ENCODE measurements around the gene ANKHD1.

Gene ANKHD1

GRCh38 chr5:140544986-140545385, 143.4 kb downstream of the ANKHD1 start:
- DNase-seq = no peak

GRCh38 chr5:140545606-140546005, 144.0 kb downstream of the ANKHD1 start:
- DNase-seq = no peak

DNA sequence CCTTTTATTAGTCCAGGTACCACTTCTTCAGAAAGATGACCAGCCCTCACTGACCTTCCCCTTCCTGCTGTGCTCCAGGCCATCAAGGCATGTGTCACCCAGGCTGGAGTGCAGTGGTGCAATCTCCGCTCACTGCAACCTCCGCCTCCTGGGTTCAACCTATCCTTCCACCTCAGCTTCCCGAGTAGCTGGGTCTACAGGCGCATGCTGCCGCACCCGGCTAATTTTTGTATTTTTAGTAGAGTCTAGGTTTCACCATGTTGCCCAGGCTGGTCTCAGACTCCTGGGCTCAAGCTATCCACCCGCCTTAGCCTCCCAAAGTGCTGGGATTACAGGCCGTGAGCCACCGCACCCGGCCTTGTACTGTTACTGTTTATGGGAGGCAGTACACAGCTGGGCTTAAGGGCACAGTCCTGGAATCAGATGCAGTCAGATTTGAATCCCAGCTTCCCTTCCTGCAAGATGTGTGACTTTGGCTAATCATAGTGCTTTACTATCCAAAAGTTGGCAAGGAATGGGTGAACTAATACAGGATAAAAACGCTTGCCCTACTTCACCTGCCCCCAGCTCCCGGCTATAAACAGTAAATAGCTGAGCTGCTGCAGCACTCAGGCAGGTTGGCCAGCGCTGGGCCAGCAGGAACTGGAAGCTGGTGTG, 145.3 kb downstream of the ANKHD1 start:
- DNase-seq = no peak

DNA sequence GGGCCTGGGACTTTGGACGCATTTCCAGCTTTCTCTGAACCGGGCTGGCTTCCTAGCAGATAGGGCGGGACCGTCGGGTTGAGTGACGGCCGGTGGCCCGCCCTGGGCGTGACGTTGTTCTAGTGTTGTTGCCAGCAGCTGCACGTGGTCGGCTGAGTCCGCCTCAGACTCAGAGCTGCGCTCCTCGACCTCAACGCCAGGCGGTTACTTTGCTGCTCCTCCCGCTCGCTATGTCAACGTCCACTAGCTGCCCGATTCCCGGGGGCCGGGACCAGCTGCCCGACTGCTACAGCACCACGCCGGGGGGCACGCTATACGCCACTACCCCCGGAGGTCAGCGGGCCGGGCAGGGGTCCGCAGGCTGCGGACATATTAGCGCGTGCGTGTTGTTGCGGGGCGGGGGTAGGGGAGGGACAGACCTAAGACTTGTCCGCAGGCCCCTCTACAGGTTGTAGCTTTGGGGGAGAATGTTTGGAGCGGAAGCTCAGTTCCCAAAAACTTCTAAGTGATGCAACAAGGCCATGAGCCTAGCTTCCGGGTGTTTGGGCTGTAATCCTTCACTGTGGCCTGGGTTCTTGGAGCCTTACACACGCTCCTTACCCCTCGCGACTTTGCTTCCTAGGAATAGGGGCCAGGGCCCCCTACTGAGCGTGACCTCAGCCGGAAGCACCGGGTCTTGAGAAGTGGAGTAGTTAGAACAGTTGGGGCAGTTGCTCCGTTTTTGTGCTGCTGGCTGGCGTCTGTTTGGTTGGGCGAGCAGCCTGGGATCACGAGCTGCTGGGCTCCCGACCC, 146.1 kb downstream of the ANKHD1 start, which contains the start of gene EIF4EBP3:
TSS of gene EIF4EBP3 (plus strand) at position 155 of the 792 bp plus-strand sequence. CDS start at position 231, 76 bp downstream.
- peak; percentile 89 for DNase-seq

- no peak for DNase-seq
Measured at GRCh38 chr5:140548300-140548688, 146.7 kb downstream of the ANKHD1 start.

DNA sequence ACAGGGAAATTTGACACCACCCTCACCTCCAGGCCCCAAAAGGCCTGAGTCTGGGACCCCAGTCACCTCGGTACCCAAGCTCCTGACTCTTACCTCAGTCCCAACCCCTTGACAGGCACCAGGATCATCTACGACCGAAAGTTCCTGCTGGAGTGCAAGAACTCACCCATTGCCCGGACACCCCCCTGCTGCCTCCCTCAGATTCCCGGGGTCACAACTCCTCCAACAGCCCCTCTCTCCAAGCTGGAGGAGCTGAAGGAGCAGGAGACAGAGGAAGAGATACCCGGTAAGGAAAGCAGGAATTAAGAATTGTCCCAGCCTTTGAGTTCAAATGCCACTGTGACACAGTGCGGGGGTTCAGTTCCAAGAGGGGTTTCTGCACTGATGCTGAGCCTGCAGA, 147.2 kb downstream of the ANKHD1 start:
- DNase-seq = no peak

- peak; percentile 35 for DNase-seq
Measured at GRCh38 chr5:140549237-140550144, 147.9 kb downstream of the ANKHD1 start.

DNA sequence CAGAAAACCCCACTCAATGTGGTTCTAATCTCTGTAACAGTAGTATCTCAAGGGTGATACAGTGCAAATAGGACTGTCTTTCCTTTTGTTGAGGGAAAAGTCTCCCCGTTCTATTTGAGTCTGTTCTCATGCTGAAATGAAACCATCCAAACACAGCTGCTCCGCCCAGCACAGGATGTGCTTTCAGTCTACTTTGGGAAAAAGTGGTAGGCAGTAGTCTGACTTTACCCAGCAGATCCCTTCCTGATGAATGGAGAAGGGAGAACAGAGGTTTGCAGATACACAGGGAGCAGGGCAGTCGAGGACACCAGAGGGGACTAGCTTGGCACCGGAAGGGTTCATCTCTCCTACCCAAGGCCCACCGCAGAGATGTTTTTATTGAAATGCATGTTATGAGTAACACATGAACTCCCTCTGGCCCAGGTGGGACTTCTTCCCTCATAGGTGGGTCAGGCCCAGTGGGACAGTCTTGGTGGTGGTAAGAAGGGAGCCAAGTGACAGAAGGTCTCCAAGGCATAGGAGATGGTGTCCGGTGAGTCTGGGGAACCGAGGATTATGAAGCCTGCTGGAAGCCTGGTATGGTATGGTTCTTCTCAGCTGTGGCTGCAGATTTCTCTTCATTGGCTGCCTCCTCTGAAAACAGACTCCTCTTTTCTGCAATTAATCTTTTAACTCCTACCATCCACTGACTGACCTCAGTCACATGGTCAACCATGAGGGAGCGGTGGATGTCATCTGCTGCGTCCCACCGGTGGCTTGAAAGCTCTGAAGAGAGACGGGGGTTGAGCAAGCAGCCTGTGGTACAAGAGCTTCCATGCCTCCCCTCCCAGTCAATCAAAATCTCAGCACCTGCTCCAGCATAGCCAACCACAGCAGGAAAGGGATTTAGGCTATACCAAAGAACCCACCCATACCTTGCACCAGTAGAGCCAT, 148.8 kb downstream of the ANKHD1 start:
- DNase-seq = no peak

DNA sequence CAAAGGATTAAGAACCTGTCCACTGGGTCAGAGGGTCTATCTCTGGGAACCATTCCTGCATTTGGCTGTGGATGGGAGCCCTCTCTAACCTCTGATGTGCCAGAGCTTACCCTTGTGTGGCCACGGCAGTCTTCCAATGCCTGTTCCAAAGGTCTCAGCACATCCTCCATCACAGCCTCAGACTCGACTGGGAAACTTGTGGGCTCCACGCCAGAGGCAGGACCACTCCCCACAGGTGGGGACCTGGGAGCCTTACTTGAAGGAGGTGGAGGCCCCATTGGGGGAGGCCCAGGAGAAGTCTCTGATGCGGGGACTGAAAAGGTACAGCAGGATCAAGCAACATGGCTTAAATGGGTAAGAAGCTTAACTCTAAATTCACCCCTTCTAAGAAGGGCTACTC, 150.2 kb downstream of the ANKHD1 start:
- DNase-seq = no peak

DNA sequence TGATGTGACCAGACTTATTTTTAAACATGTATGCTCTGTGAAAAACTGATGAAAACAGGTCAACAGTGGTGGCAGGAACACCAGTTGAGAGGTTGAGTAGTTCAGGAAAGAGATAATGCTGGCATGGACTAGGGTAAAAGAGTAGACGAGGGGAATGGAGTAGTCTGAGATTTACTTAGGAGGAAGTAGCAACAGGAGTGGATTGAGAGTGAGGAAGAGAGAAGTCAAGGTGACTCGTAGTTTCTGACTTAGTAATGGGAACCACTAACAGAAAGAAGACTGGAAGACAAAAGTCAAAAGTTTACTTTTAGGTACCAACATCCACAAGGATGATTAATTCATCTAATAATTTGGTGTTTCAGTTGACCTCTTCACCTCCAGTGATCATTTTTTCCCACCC, 152.0 kb downstream of the ANKHD1 start:
- no peak for DNase-seq

GRCh38 chr5:140554454-140554853, 152.8 kb downstream of the ANKHD1 start:
- DNase-seq = no peak

- DNase-seq = no peak
Measured at GRCh38 chr5:140555747-140556312, 154.2 kb downstream of the ANKHD1 start.

- no peak for DNase-seq
Measured at GRCh38 chr5:140556438-140556837, 154.8 kb downstream of the ANKHD1 start.

GRCh38 chr5:140557136-140557805, 155.6 kb downstream of the ANKHD1 start, which contains the start of gene SRA1:
Gene SRA1, minus strand, starts transcription at chr5:140557473. Its CDS starts 21 bp downstream, at chr5:140557452.
- DNase-seq = peak; percentile 86

GRCh38 chr5:140557965-140558364, 156.3 kb downstream of the ANKHD1 start:
- no peak for DNase-seq

DNA sequence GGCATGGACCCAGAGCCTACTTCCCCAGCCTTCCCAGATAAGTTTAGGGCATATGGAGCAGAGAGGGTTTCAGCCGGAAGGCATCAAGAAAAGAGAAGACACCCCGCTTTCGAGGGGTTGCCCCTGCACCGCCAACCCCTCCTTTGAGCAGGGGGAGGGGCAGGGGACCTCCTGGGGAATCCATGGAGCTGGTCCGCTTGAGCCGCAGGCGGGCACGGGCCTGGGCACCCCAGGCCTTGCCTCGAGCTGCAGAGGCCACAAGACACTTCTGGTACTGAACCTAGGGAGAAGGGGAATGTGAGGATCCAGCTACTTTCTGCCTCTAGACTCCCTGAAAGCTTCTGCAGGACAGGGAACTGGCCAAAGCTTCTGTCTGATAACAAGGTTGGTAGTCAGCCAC, 156.9 kb downstream of the ANKHD1 start:
- DNase-seq = no peak

GRCh38 chr5:140560227-140560626, 158.6 kb downstream of the ANKHD1 start:
- no peak for DNase-seq

DNA sequence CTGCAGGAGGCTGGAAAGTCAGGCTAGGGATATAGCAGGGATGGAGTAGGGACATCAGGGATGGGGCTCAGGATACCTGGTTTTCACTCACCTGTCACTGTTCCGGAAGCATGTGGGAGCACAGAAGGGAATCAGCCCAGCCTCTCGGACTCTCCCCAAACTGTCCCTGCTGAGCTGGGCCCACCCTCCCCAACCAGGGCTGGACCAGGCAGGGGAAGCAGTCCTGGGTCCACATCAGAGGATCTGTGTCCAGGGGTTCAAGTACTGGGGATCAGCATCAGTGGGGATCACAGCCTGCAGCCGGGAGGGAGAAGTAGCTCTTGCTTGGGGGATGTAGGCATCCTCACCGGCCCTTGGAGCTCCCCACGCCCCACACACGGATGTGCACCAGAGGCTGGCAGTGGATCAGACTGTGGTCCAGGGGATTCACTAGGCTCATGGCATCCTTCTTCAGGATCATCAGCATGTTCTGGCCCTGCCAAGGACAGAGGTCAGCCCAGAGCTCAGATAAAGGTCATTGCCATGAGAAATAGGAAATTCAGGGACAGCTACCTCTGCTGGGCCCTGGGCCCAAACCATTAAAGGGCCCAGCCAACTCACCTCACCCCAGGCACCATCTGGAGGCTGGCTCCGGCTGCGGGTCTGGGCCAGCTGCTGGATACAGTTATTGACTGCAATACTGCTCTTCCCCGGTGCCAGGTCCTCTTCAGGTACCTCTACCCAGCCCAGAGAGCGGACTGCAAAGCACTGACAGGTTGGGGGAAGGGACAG, 160.3 kb downstream of the ANKHD1 start:
- DNase-seq = no peak

- no peak for DNase-seq
Measured at GRCh38 chr5:140563596-140563995, 162.0 kb downstream of the ANKHD1 start.

Data from CD4-positive, alpha-beta T cell treated with Interleukin-12 subunit alpha and Interleukin-12 subunit beta, for 1 hour (primary cell).